ENCODE data around the gene ASPHD1.

- TF ChIP-seq CEBPB (IDR thresholded peaks at IDR 0.05), result no peak
- no peak for TF ChIP-seq NFIC (IDR thresholded peaks at IDR 0.05)
- no peak for TF ChIP-seq REST (IDR thresholded peaks at IDR 0.05; ENCODE audit: low read depth)
- TF ChIP-seq EGR1 (IDR thresholded peaks at IDR 0.05), result no peak
- no peak for TF ChIP-seq EP300 (IDR thresholded peaks at IDR 0.05; ENCODE audit: borderline replicate concordance)
- no peak for TF ChIP-seq CREB1 (IDR thresholded peaks at IDR 0.05; ENCODE audit: low read depth)
- TF ChIP-seq TEAD4 (IDR thresholded peaks at IDR 0.05), result no peak
Observed at GRCh38 chr16:29854520-29855100, 45.7 kb upstream of the ASPHD1 start.

All from Ishikawa (cell line).